HG03280 (cell line): ENCODE measurements around the gene RHOB.
"Not testable (repeated sequence)": the region's sequence is repeated elsewhere in the genome, so short reads cannot be mapped to it uniquely, and the experiment has no call there.

Experiments
- ATAC-seq: cut with Tn5 transposase; IDR thresholded peaks from one replicate; pipeline ENCODE4 v1.9.1; 2021; ENCODE audit warnings: mild to moderate bottlenecking, moderate library complexity; ENCODE audit not compliant: unreplicated experiment

Gene RHOB

GRCh38 chr2:20451761-20452499 is 5.1 kb downstream of the RHOB start:
- ATAC-seq: no peak

- no peak for ATAC-seq
These were observed 5.7 kb downstream of the RHOB start for GRCh38 chr2:20452551-20452950.

GRCh38 chr2:20453087-20453486 is 6.2 kb downstream of the RHOB start:
- no peak for ATAC-seq

GRCh38 chr2:20454036-20454981 is 7.4 kb downstream of the RHOB start:
- ATAC-seq: no peak

GRCh38 chr2:20455076-20455587 is 8.3 kb downstream of the RHOB start:
- ATAC-seq: no peak

GRCh38 chr2:20456116-20456571 is 9.3 kb downstream of the RHOB start:
- no peak for ATAC-seq

- ATAC-seq: peak; percentile 71
These were observed 10.0 kb downstream of the RHOB start for GRCh38 chr2:20456636-20457426.

GRCh38 chr2:20457661-20458630 is 11.1 kb downstream of the RHOB start:
- ATAC-seq: no peak

- ATAC-seq: not testable (repeated sequence)
These were observed 12.0 kb downstream of the RHOB start for GRCh38 chr2:20458737-20459484.

- ATAC-seq: no peak
These were observed 19.0 kb downstream of the RHOB start for GRCh38 chr2:20465716-20466394.

GRCh38 chr2:20467789-20468548 is 21.1 kb downstream of the RHOB start:
- no peak for ATAC-seq

- ATAC-seq: no peak
These were observed 22.0 kb downstream of the RHOB start for GRCh38 chr2:20468549-20469500.

GRCh38 chr2:20469595-20469994 is 22.7 kb downstream of the RHOB start:
- ATAC-seq: no peak

GRCh38 chr2:20470211-20470610 is 23.3 kb downstream of the RHOB start:
- ATAC-seq: no peak

- ATAC-seq: no peak
These were observed 24.3 kb downstream of the RHOB start for GRCh38 chr2:20471148-20471547.

- ATAC-seq: no peak
These were observed 25.2 kb downstream of the RHOB start for GRCh38 chr2:20471902-20472559.
